Measurements from ENCODE around the gene TMPRSS6. TPM values are rescaled to one million over a fixed set of nuclear protein-coding genes. Genes with fewer than 3 reads are reported as not detected.

TMPRSS6 gene
- total and polyA plus RNA-seq, 2 of the 13 experiments (the other 11 are each of a cell fraction or from before 2014, with no cell fraction given) = 4.2 to 4.8 TPM

- TF ChIP-seq RBM22 (optimal IDR thresholded peaks at IDR 0.05; ENCODE audit: low read length) (peak; percentile 34), RARG (CRISPR knock-in tag; IDR thresholded peaks at IDR 0.05; ENCODE audit: low read depth) (no peak), ZC3H13 (CRISPR knock-in tag; IDR thresholded peaks at IDR 0.05) (no peak)
- no peaks in the 10 kb centered on the region for H4K20me1 ChIP-seq (ENCODE audit: insufficient read depth, low read length)
- no peaks in the 10 kb centered on the region for H3K27me3 ChIP-seq (ENCODE audit: control insufficient read depth in 1 of 2, insufficient read depth in 2 of 2, low read length in 2 of 2)
- FAIRE-seq = no peak
- BruUV-seq (replicated peaks) = TSS peak; percentile 4
- intact Hi-C loops (cut with micrococcal nuclease; ENCODE audit: unreplicated experiment) (no loop called here), in situ Hi-C loops (cut with HindIII; ENCODE audit: extremely low pct_ligation_motif_present, low pct_unique_long_range_greater_than_20kb) (no loop called here)
- peak overlapping the region; percentile 64 for H3K27ac ChIP-seq (ENCODE audit: extremely low read length, insufficient read depth, low read length)
- H3K9me3 ChIP-seq (ENCODE audit: low read length) = no peaks in the 10 kb centered on the region
- H3K9ac ChIP-seq (ENCODE audit: insufficient read depth, low read depth, low read length) = peak overlapping the region; percentile 18; the same call in 1 of the 2 replicates
- H2AFZ ChIP-seq (ENCODE audit: low read length) = no peak overlapping the region
- peaks cover 97% of the 10 kb centered on the region for H3K4me1 ChIP-seq (ENCODE audit: insufficient read depth, low read length)
- peaks cover 40% of the 10 kb centered on the region for H3K79me2 ChIP-seq (ENCODE audit: insufficient read depth, low read length)
- ChIA-PET POLR2A (interaction anchor here (1.9 to 13.3 kb wide), 2 partner anchors 7 to 19 kb away, joined by 12 to 383 read pairs; partner anchors contain the start of genes MPST and TST), CTCF (ENCODE audit: low intra/inter-chr PET ratio, low total read pairs) (no interaction called here)
- ATAC-seq = no peak
- no peak for DNase-seq (ENCODE audit: low spot score)
- no peak overlapping the region for H3K4me3 ChIP-seq (replicated peaks in 1 of 3; ENCODE audit: insufficient read depth in 1 of 3, low read depth in 2 of 3, low read length in 3 of 3)
- peaks cover 13 to 39% of the 10 kb centered on the region in 2 experiments for H3K36me3 ChIP-seq (replicated peaks in 1 of 2; ENCODE audit: control insufficient read depth in 1 of 2, insufficient read depth in 2 of 2, low read length in 2 of 2)
- no peak overlapping the region for H3K4me2 ChIP-seq (ENCODE audit: low read depth, low read length)
- WGBS (ENCODE audit: low lambda C conversion rate) = 99% methylated on average over 8 of the region's 10 CpGs
Observed at GRCh38 chr22:37025500-37026070, 83.9 kb downstream of the TMPRSS6 start.

GRCh38 chr22:37024339-37025157, 85.0 kb downstream of the TMPRSS6 start:
- Histone ChIP-seq H2AFZ (ENCODE audit: low read length) (no peak overlapping the region), H3K9ac (ENCODE audit: insufficient read depth, low read depth, low read length) (peak overlapping the region; percentile 24; the same call in 1 of the 2 replicates), H3K36me3 (replicated peaks in 1 of 2; ENCODE audit: control insufficient read depth in 1 of 2, insufficient read depth in 2 of 2, low read length in 2 of 2) (peaks cover 13 to 39% of the 10 kb centered on the region in 2 experiments), H3K79me2 (ENCODE audit: insufficient read depth, low read length) (peaks cover 50% of the 10 kb centered on the region), H3K9me3 (ENCODE audit: low read length) (no peaks in the 10 kb centered on the region), H3K4me1 (ENCODE audit: insufficient read depth, low read length) (peaks cover 89% of the 10 kb centered on the region), H3K27ac (ENCODE audit: extremely low read length, insufficient read depth, low read length) (peak overlapping the region; percentile 64), H3K4me2 (ENCODE audit: low read depth, low read length) (peak overlapping the region; percentile 20; the same call in 1 of the 2 replicates), H3K27me3 (ENCODE audit: control insufficient read depth in 1 of 2, insufficient read depth in 2 of 2, low read length in 2 of 2) (no peaks in the 10 kb centered on the region; a peak in 1 of 5 replicates), H3K4me3 (replicated peaks in 1 of 3; ENCODE audit: insufficient read depth in 1 of 3, low read depth in 2 of 3, low read length in 3 of 3) (peak overlapping the region in 1 of 3 experiments; percentile 10; a peak in 1 of 6 replicates), H4K20me1 (ENCODE audit: insufficient read depth, low read length) (no peaks in the 10 kb centered on the region)
- 97% methylated on average over 71 of the region's 71 CpGs for WGBS (ENCODE audit: low lambda C conversion rate)
- no TSS peak for BruUV-seq (replicated peaks)
- POLR2A ChIA-PET = interaction anchor here (1.0 to 13.3 kb wide), 6 partner anchors 6 to 27 kb away, joined by 3 to 383 read pairs (median 24); partner anchors contain the start of genes KCTD17, MPST and TST
- DNase-seq (ENCODE audit: low spot score) (no peak), ATAC-seq (no peak), FAIRE-seq (no peak)
- intact Hi-C loops (cut with micrococcal nuclease; ENCODE audit: unreplicated experiment) = loop anchor here (5.0 kb wide), 1 partner anchor 37 kb away; no protein-coding TSS in a partner anchor
- CTCF ChIA-PET (ENCODE audit: low intra/inter-chr PET ratio, low total read pairs) = no interaction called here
- in situ Hi-C loops (cut with HindIII; ENCODE audit: extremely low pct_ligation_motif_present, low pct_unique_long_range_greater_than_20kb) = no loop called here
- TF ChIP-seq ZMAT3 (CRISPR knock-in tag; conservative IDR thresholded peaks at IDR 0.05) = no peak
- no peak for TF ChIP-seq CBX2 (IDR thresholded peaks at IDR 0.05; ENCODE audit: low read depth, low read length)
- no peak for TF ChIP-seq CBX2 (CRISPR knock-in tag; IDR thresholded peaks at IDR 0.05; ENCODE audit: low read depth)
- TF ChIP-seq, protein P1, sequence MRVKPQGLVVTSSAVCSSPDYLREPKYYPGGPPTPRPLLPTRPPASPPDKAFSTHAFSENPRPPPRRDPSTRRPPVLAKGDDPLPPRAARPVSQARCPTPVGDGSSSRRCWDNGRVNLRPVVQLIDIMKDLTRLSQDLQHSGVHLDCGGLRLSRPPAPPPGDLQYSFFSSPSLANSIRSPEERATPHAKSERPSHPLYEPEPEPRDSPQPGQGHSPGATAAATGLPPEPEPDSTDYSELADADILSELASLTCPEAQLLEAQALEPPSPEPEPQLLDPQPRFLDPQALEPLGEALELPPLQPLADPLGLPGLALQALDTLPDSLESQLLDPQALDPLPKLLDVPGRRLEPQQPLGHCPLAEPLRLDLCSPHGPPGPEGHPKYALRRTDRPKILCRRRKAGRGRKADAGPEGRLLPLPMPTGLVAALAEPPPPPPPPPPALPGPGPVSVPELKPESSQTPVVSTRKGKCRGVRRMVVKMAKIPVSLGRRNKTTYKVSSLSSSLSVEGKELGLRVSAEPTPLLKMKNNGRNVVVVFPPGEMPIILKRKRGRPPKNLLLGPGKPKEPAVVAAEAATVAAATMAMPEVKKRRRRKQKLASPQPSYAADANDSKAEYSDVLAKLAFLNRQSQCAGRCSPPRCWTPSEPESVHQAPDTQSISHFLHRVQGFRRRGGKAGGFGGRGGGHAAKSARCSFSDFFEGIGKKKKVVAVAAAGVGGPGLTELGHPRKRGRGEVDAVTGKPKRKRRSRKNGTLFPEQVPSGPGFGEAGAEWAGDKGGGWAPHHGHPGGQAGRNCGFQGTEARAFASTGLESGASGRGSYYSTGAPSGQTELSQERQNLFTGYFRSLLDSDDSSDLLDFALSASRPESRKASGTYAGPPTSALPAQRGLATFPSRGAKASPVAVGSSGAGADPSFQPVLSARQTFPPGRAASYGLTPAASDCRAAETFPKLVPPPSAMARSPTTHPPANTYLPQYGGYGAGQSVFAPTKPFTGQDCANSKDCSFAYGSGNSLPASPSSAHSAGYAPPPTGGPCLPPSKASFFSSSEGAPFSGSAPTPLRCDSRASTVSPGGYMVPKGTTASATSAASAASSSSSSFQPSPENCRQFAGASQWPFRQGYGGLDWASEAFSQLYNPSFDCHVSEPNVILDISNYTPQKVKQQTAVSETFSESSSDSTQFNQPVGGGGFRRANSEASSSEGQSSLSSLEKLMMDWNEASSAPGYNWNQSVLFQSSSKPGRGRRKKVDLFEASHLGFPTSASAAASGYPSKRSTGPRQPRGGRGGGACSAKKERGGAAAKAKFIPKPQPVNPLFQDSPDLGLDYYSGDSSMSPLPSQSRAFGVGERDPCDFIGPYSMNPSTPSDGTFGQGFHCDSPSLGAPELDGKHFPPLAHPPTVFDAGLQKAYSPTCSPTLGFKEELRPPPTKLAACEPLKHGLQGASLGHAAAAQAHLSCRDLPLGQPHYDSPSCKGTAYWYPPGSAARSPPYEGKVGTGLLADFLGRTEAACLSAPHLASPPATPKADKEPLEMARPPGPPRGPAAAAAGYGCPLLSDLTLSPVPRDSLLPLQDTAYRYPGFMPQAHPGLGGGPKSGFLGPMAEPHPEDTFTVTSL (CRISPR knock-in tag; IDR thresholded peaks at IDR 0.05; ENCODE audit: borderline replicate concordance) = no peak
- TF ChIP-seq MTF1 (CRISPR knock-in tag; IDR thresholded peaks at IDR 0.05) = no peak
- no peak for TF ChIP-seq ZNF792 (CRISPR knock-in tag; IDR thresholded peaks at IDR 0.05)
